Spleen (tissue), 11 donors: ENCODE measurements around the gene COTL1. TPM values are rescaled to one million over a fixed set of nuclear protein-coding genes. Genes with fewer than 3 reads are reported as not detected.
"Not testable (repeated sequence)": the region's sequence is repeated elsewhere in the genome, so short reads cannot be mapped to it uniquely, and the experiment has no call there.

Experiments
- DNase-seq: peaks from one replicate; pipeline ENCODE4 v3.0.0-alpha.2; 2020
- H3K27ac ChIP-seq, 8 donors: fragments of 200-600 bp; sonication (generic) in 7 of 8; 1 replicate in 4 of 8; 2 replicates in 4 of 8; pipeline versions ENCODE4 v1.5.0 to v1.8.0; 2016 to 2021; ENCODE audit warnings: inconsistent platforms in 4 of 8, mild to moderate bottlenecking in 4 of 8, moderate library complexity in 1 of 8
- H3K27me3 ChIP-seq, 7 donors: fragments of 200-600 bp; sonication (generic) in 6 of 7; replicated peaks in 1 of 7; 1 replicate in 4 of 7; 2 replicates in 3 of 7; pipeline versions ENCODE4 v1.5.0 to v1.8.0; 2016 to 2021; ENCODE audit warnings: inconsistent platforms in 3 of 7, mild to moderate bottlenecking in 1 of 7
- H3K36me3 ChIP-seq, 6 donors: fragments of 200-600 bp; sonication (generic) in 5 of 6; 1 replicate in 4 of 6; 2 replicates in 2 of 6; pipeline versions ENCODE4 v1.5.0 to v1.8.0; 2016 to 2021; ENCODE audit warnings: inconsistent platforms in 2 of 6
- H3K4me1 ChIP-seq, 6 donors: fragments of 200-600 bp; sonication (generic) in 5 of 6; 1 replicate in 3 of 6; 2 replicates in 3 of 6; pipeline versions ENCODE4 v1.5.0 to v1.8.0; 2016 to 2021; ENCODE audit warnings: inconsistent platforms in 3 of 6
- H3K4me3 ChIP-seq, 8 donors: fragments of 200-600 bp; sonication (generic) in 7 of 8; 1 replicate in 4 of 8; 2 replicates in 4 of 8; pipeline versions ENCODE4 v1.5.0 to v1.8.0; 2016 to 2021; ENCODE audit warnings: inconsistent platforms in 4 of 8, mild to moderate bottlenecking in 4 of 8, moderate library complexity in 2 of 8
- H3K9me3 ChIP-seq, 8 donors: fragments of 200-600 bp; sonication (generic) in 7 of 8; 1 replicate in 4 of 8; 2 replicates in 4 of 8; pipeline versions ENCODE4 v1.5.0 to v1.8.0; 2016 to 2021; ENCODE audit warnings: inconsistent platforms in 4 of 8
- CTCF ChIP-seq, 11 experiments: fragments of 200-600 bp in 7 of 11; fragments of 450-650 bp in 4 of 11; sonication (generic) in 4 of 11; IDR thresholded peaks in 8 of 11; conservative IDR thresholded peaks in 3 of 11; 1 replicate in 7 of 11; 2 replicates in 4 of 11; pipeline versions ENCODE4 v1.4.0 to v1.8.0; 2016 to 2021; ENCODE audit warnings: antibody characterized with exemption in 11 of 11, inconsistent platforms in 4 of 11, mild to moderate bottlenecking in 1 of 11
- POLR2A ChIP-seq, 3 donors: fragments of 450-650 bp; IDR thresholded peaks; one replicate each; pipeline ENCODE4 v1.5.1; 2017; ENCODE audit warnings: antibody characterized with exemption in 3 of 3, mild to moderate bottlenecking in 1 of 3
- POLR2AphosphoS5 ChIP-seq, 3 donors: sonication (generic); formaldehyde crosslinking; IDR thresholded peaks; one replicate each; pipeline ENCODE4 v1.5.1; 2017; ENCODE audit warnings: antibody characterized with exemption in 3 of 3
- WGBS, 5 donors: extraction: QIAGEN DNeasy Blood & Tissue Kit in 3 of 5; methylation state at CpG; one replicate each; pipeline versions ENCODE4 v1.1.5 to v1.1.7; 2013 to 2018; 5-methylcytosine and 5-hydroxymethylcytosine counted together
- intact Hi-C: fragments of 100-400 bp; cut with DNase I; formaldehyde crosslinking; loops from one replicate; pipeline ENCODE4 v1.15.0; 2023; ENCODE audit warnings: low total_unique reads
- polyA plus RNA-seq, 3 donors: library from polyadenylated mRNA; stranded (reverse); fragments of 200-250 nt; gene quantifications; one replicate each; pipeline ENCODE4 v1.2.1, GENCODE V29; 2013
- total RNA-seq, 7 donors: library from RNA; depleted of rRNA in 3 of 7; stranded (reverse); fragments of >200 nt in 3 of 7; fragmentation: NEBNext Ultra II Directional in 4 of 7; extraction: Animal tissue kit (Norgen Biotek cat#: 25700) in 4 of 7; gene quantifications; one replicate each; pipeline versions ENCODE4 v1.1.0 to v1.2.1, GENCODE V29; 2016 to 2021
- donor health status: healthy with polysubstance abuse.
- donor health status: DM: no; HTN: no; CAD: no; lungs with moderate emphysema.
- donor health status: DM: no; HTN: no; CAD: no.
- donor health status: Bipolar disorder and iron deficiency.
- donor health status: healthy.
- donor health status: DM: no; HTN: no; CAD: no.
- donor health status: DM: yes; HTN: yes; CAD: no.

Gene COTL1
- total and polyA plus RNA-seq, 10 donors: 284 to 655 (median 397) TPM

- intact Hi-C loops: no loop called here
- WGBS, 5 donors: 73 to 80% (median 75%) methylated on average over 17 of the region's 17 CpGs
These were observed 99.0 kb downstream of the COTL1 start for GRCh38 chr16:84518804-84519341.

GRCh38 chr16:84518220-84518619 lies 99.7 kb downstream of the COTL1 start:
- Histone ChIP-seq H3K4me1 (peaks cover 0 to 68% (median 42%) of the 10 kb centered on the region in 6 donors), H3K27ac (peak overlapping the region in 3 of 8 donors; percentile 32 to 51 (median 47))
- H3K4me3 ChIP-seq, H3K9me3 ChIP-seq, H3K36me3 ChIP-seq, intact Hi-C loops, DNase-seq, H3K27me3 ChIP-seq: not testable (repeated sequence)
- WGBS, 5 donors: 77 to 92% (median 88%) methylated on average over 3 of the region's 3 CpGs

More at GRCh38 chr16:84518804-84519341, 99.0 kb downstream of the COTL1 start:
- no peaks in the 10 kb centered on the region for H3K27me3 ChIP-seq
- H3K4me3 ChIP-seq: no peak overlapping the region
- TF ChIP-seq POLR2A (IDR thresholded peaks at IDR 0.05) (no peak), POLR2AphosphoS5 (IDR thresholded peaks at IDR 0.05) (peak in 1 of 3 donors; percentile 10)
- no peaks in the 10 kb centered on the region for H3K9me3 ChIP-seq
- DNase-seq: peak; percentile 77
- peak overlapping the region in 3 of 8 donors; percentile 32 to 51 (median 47) for H3K27ac ChIP-seq
- peaks cover 0 to 68% (median 38%) of the 10 kb centered on the region in 6 donors for H3K4me1 ChIP-seq
- no peaks in the 10 kb centered on the region for H3K36me3 ChIP-seq

- WGBS, 5 donors: 90 to 94% (median 92%) methylated on average over 12 of the region's 12 CpGs
- Histone ChIP-seq H3K4me3 (no peak overlapping the region), H3K4me1 (peaks cover 0 to 75% (median 43%) of the 10 kb centered on the region in 6 donors), H3K9me3 (no peaks in the 10 kb centered on the region), H3K36me3 (no peaks in the 10 kb centered on the region), H3K27me3 (no peaks in the 10 kb centered on the region), H3K27ac (no peak overlapping the region)
- TF ChIP-seq POLR2A (IDR thresholded peaks at IDR 0.05) (no peak), CTCF (IDR thresholded peaks at IDR 0.05 in 8 of 11, conservative IDR thresholded peaks at IDR 0.05 in 3 of 11) (no peak), POLR2AphosphoS5 (IDR thresholded peaks at IDR 0.05) (no peak)
- peak; percentile 60 for DNase-seq
- intact Hi-C loops: no loop called here
These were observed 100.5 kb downstream of the COTL1 start for GRCh38 chr16:84517366-84517765.

Other genes with a start within 250 kb of the COTL1 start
- 1 to 10 TPM in 5 of 7 donors, under 1 TPM in 2; 0.60 to 8.1 (median 1.9) TPM for gene ATP2C2, start 249.5 kb downstream of the COTL1 start, total RNA-seq
- gene ATP2C2, start 249.5 kb downstream of the COTL1 start, polyA plus RNA-seq: under 1 TPM; 0.09 to 0.35 (median 0.11) TPM
- gene MEAK7, start 113.4 kb downstream of the COTL1 start, total RNA-seq: 10 to 100 TPM in 5 of 7 donors, 1 to 10 TPM in 2; 9.4 to 14.9 (median 11.1) TPM
- 1 to 10 TPM; 1.5 to 2.7 (median 1.5) TPM for gene MEAK7, start 113.4 kb downstream of the COTL1 start, polyA plus RNA-seq
- gene KLHL36, start 30.4 kb upstream of the COTL1 start, total RNA-seq: 10 to 100 TPM; 63.8 to 93.6 (median 73.6) TPM
- 10 to 100 TPM; 17.8 to 32.7 (median 24.8) TPM for gene KLHL36, start 30.4 kb upstream of the COTL1 start, polyA plus RNA-seq
- 100 to 1,000 TPM in 1 of 7 donors, 10 to 100 TPM in 6; 76.7 to 105 (median 87.7) TPM for gene USP10, start 81.9 kb upstream of the COTL1 start, total RNA-seq
- gene USP10, start 81.9 kb upstream of the COTL1 start, polyA plus RNA-seq: 10 to 100 TPM; 28.1 to 36.5 (median 36.3) TPM
- 100 to 1,000 TPM in 3 of 7 donors, 10 to 100 TPM in 4; 38.5 to 271 (median 92.8) TPM for gene CRISPLD2, start 201.9 kb upstream of the COTL1 start, total RNA-seq
- 10 to 100 TPM in 1 of 3 donors, 1 to 10 TPM in 2; 7.9 to 12.3 (median 9.3) TPM for gene CRISPLD2, start 201.9 kb upstream of the COTL1 start, polyA plus RNA-seq